ENCODE data around the gene ALG13.

The ALG13 gene

DNA sequence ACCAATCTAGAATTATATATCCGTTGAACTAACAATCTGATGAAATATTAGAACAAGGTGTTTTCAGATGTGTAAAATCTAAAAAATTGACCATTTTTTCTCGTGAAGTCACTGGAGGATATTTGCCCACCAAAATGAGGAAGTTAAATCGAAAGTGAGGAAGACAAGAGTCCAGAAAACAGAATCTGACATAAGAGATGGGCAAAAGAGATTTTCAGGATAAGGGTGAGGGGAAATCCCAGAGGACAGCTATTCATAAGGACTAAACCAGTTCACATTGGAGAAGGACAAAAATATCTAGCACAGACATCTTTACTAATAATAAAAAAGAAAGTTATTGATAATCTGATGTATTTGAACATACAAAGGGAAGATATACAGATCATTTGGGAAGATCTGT, 18.7 kb upstream of the ALG13 start:
- Histone ChIP-seq H3K36me3 (ENCODE audit: control insufficient read depth, low read depth, low read length) (no peaks in the 10 kb centered on the region), H3K27me3 (ENCODE audit: control insufficient read depth, insufficient read depth, low read length) (no peaks in the 10 kb centered on the region), H3K9ac (ENCODE audit: low read length) (no peak overlapping the region), H3K9me3 (ENCODE audit: control insufficient read depth, low read depth, low read length) (no peaks in the 10 kb centered on the region), H3K4me1 (ENCODE audit: control insufficient read depth, low read depth, low read length) (no peaks in the 10 kb centered on the region), H3K4me3 (ENCODE audit: low read length) (no peak overlapping the region), H3K27ac (ENCODE audit: low read length) (no peak overlapping the region)

DNA sequence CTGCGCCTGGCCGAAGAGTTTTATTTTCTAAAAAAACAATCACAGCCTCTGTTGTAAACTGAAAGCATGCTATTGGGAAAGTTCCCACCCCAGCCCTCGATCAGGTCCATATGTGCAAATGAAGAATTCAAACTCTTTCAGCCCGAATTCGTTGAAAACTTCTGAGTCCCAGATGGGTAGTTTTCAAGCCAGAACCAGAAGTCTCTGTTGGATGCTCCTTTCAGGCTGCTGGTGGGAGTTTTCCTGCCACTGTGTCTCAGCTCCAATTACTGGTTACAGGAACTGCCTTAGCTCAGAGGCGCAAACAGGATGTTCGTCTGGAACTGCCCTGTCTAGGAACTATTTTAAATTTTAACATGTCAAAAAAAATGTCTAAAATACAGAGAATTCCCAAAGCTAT, 9.3 kb upstream of the ALG13 start:
- no peak overlapping the region for H3K4me3 ChIP-seq (ENCODE audit: low read length)
- H3K9ac ChIP-seq (ENCODE audit: low read length) = no peak overlapping the region
- H3K27ac ChIP-seq (ENCODE audit: low read length) = no peak overlapping the region
- no peaks in the 10 kb centered on the region for H3K9me3 ChIP-seq (ENCODE audit: control insufficient read depth, low read depth, low read length)
- H3K27me3 ChIP-seq (ENCODE audit: control insufficient read depth, insufficient read depth, low read length) = no peaks in the 10 kb centered on the region
- H3K4me1 ChIP-seq (ENCODE audit: control insufficient read depth, low read depth, low read length) = no peaks in the 10 kb centered on the region
- no peaks in the 10 kb centered on the region for H3K36me3 ChIP-seq (ENCODE audit: control insufficient read depth, low read depth, low read length)

DNA sequence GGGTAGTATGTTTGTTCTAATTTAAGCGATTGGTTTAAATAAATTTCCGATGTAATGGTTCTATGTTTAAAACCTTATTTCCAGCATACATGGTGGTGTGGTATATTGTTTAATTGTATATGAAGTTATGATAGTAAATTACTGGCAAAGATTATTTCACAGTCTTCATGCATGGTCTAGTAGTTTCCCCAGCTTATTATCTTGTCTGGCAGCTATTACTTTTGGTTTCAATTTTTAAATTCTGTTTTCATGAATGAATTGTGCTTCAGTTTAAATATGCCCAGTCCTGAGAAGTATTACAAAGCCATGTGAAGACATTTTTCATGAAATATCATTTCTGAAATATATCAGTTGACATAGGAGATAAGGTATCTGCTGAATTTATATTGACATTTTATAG, 6.3 kb downstream of the ALG13 start:
- H3K4me3 ChIP-seq (ENCODE audit: low read length) = no peak overlapping the region
- no peaks in the 10 kb centered on the region for H3K9me3 ChIP-seq (ENCODE audit: control insufficient read depth, low read depth, low read length)
- H3K9ac ChIP-seq (ENCODE audit: low read length) = no peak overlapping the region
- H3K36me3 ChIP-seq (ENCODE audit: control insufficient read depth, low read depth, low read length) = peaks cover 82% of the 10 kb centered on the region
- H3K27ac ChIP-seq (ENCODE audit: low read length) = no peak overlapping the region
- no peaks in the 10 kb centered on the region for H3K27me3 ChIP-seq (ENCODE audit: control insufficient read depth, insufficient read depth, low read length)
- H3K4me1 ChIP-seq (ENCODE audit: control insufficient read depth, low read depth, low read length) = peaks cover 6% of the 10 kb centered on the region

DNA sequence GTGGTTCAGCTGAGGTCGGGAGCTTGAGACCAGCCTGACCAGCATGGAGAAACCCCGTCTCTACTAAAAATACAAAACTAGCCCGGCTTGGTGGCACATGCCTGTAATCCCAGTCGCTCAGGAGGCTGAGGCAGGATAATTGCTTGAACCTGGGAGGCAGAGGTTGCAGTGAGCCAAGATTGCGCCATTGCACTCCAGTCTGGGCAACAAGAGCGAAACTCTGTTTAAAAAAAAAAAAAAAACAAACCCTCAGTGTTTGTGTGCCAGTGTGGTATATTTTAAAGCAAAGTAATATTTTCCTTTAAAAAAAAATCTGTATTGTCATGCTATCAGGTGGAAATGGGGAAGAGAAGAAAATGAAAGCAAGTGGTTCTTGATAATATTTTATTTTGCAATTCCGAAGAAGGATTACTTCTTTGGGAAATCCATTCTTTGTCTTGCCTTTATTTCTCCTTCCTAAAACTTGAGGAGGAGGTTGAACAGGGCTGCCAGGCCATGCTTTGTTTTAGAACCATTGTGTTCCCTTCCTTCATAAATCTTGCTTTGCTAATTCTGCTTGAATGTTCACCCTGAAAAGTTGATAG, 14.4 kb downstream of the ALG13 start:
- H3K4me1 ChIP-seq (ENCODE audit: control insufficient read depth, low read depth, low read length) = no peaks in the 10 kb centered on the region
- no peak overlapping the region for H3K9ac ChIP-seq (ENCODE audit: low read length)

DNA sequence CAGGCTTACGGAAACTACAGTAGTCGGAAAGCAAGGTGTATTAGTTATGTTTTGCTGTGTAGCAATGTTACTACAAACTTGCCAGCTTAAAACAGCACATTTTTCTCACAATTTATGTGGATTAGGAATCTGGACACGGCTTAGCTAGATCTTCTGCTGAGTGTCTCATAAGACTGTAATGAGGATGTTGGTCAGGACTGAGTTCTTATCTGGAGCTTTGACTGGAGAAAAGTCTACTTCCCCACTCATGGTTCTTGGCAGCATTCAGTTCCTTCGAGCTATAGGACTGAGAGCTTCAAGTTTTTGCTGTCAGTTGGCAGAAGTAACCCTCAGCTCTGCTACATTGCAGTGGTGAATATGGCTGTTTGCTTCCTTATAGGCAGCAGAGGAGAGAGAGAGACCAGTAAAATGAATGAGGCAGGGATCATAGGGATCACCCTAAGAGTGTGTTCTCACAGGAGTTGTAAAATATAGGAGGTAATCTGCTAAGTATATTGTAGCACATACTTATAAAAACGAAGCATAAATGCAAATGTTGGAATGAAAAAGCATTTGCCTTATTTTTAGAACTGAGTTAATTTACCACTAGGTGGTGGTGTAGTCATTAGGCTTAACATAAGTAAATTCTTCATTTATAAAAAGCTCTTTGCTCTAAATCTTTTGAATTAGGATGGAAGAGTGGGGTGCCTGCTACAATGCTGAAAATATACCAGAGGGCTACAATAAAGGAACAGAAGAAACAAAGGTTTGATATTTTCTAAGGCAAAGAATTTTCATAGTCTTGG, 38.6 kb downstream of the ALG13 start:
- Histone ChIP-seq H3K4me1 (ENCODE audit: control insufficient read depth, low read depth, low read length) (no peaks in the 10 kb centered on the region), H3K9me3 (ENCODE audit: control insufficient read depth, low read depth, low read length) (no peaks in the 10 kb centered on the region), H3K27me3 (ENCODE audit: control insufficient read depth, insufficient read depth, low read length) (no peaks in the 10 kb centered on the region), H3K27ac (ENCODE audit: low read length) (no peak overlapping the region), H3K36me3 (ENCODE audit: control insufficient read depth, low read depth, low read length) (peaks cover 39% of the 10 kb centered on the region), H3K4me3 (ENCODE audit: low read length) (no peak overlapping the region), H3K9ac (ENCODE audit: low read length) (no peak overlapping the region)

More for the DNA sequence above, 14.4 kb downstream of the ALG13 start:
- H3K36me3 ChIP-seq (ENCODE audit: control insufficient read depth, low read depth, low read length) = peaks cover 18% of the 10 kb centered on the region
- no peaks in the 10 kb centered on the region for H3K27me3 ChIP-seq (ENCODE audit: control insufficient read depth, insufficient read depth, low read length)
- H3K9me3 ChIP-seq (ENCODE audit: control insufficient read depth, low read depth, low read length) = no peaks in the 10 kb centered on the region
- no peak overlapping the region for H3K4me3 ChIP-seq (ENCODE audit: low read length)
- no peak overlapping the region for H3K27ac ChIP-seq (ENCODE audit: low read length)

DNA sequence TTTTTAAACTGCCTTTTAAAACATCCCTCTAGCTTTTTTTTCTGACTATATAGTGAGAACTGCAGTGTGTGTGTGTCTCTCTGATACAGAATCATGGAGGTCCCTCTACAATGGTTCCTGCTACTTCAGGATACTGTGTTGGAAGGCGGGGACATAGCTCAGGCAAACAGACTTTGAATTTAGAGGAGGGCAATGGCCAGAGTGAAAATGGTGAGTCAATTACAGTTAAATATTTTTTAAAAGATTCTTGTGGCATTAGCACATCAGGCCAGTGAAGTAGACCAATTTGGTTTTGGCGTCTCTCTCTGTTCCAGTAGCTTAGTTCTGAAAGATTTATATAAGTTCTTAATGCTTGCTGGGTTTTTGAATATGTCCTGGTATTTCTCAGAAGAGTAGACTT, 47.1 kb downstream of the ALG13 start:
- Histone ChIP-seq H3K9ac (ENCODE audit: low read length) (no peak overlapping the region), H3K27ac (ENCODE audit: low read length) (no peak overlapping the region), H3K9me3 (ENCODE audit: control insufficient read depth, low read depth, low read length) (no peaks in the 10 kb centered on the region), H3K4me3 (ENCODE audit: low read length) (no peak overlapping the region), H3K27me3 (ENCODE audit: control insufficient read depth, insufficient read depth, low read length) (no peaks in the 10 kb centered on the region), H3K36me3 (ENCODE audit: control insufficient read depth, low read depth, low read length) (peaks cover 80% of the 10 kb centered on the region), H3K4me1 (ENCODE audit: control insufficient read depth, low read depth, low read length) (no peaks in the 10 kb centered on the region)

DNA sequence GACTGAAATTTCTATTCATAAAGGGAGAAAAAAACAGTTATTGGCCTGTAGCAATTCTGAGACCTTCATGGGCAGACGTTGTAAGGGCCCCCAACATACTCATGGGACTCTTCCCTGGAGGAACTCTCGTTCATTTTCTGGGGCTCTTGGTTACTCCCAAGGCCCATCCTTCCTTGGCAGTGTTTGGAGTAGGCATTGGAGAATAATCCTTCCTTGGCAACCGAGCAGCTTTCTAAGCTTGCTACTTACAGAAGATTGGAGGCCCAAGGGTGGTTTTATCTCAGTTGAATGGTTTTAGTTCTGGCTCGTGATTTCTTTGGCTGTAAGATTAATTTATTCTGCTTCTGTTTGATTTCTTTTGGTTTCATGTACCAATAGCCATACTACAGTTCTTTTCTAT, 50.4 kb downstream of the ALG13 start:
- Histone ChIP-seq H3K36me3 (ENCODE audit: control insufficient read depth, low read depth, low read length) (peaks cover 84% of the 10 kb centered on the region), H3K4me3 (ENCODE audit: low read length) (no peak overlapping the region), H3K27ac (ENCODE audit: low read length) (no peak overlapping the region), H3K4me1 (ENCODE audit: control insufficient read depth, low read depth, low read length) (no peaks in the 10 kb centered on the region), H3K27me3 (ENCODE audit: control insufficient read depth, insufficient read depth, low read length) (no peaks in the 10 kb centered on the region), H3K9me3 (ENCODE audit: control insufficient read depth, low read depth, low read length) (no peaks in the 10 kb centered on the region), H3K9ac (ENCODE audit: low read length) (no peak overlapping the region)

DNA sequence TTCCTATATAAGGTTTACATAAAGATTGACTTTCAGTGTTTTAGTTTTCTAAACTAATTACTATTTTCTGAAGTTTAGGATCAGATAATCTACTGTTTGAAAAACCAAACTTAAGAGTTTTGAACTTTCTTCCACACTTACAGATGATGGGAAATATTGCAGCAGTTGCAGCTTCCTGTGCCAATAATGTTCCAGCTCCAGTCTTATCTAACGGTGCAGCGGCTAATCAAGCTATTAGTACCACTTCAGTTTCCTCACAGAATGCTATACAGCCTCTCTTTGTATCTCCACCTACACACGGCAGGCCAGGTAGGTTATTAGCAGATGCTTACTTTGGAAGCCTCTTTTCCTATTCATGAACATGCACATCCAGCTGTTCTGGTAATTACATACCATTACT, 55.6 kb downstream of the ALG13 start:
- H3K27ac ChIP-seq (ENCODE audit: low read length) = no peak overlapping the region
- peaks cover 79% of the 10 kb centered on the region for H3K36me3 ChIP-seq (ENCODE audit: control insufficient read depth, low read depth, low read length)
- H3K4me1 ChIP-seq (ENCODE audit: control insufficient read depth, low read depth, low read length) = no peaks in the 10 kb centered on the region
- no peaks in the 10 kb centered on the region for H3K27me3 ChIP-seq (ENCODE audit: control insufficient read depth, insufficient read depth, low read length)
- no peak overlapping the region for H3K4me3 ChIP-seq (ENCODE audit: low read length)
- no peaks in the 10 kb centered on the region for H3K9me3 ChIP-seq (ENCODE audit: control insufficient read depth, low read depth, low read length)
- no peak overlapping the region for H3K9ac ChIP-seq (ENCODE audit: low read length)

DNA sequence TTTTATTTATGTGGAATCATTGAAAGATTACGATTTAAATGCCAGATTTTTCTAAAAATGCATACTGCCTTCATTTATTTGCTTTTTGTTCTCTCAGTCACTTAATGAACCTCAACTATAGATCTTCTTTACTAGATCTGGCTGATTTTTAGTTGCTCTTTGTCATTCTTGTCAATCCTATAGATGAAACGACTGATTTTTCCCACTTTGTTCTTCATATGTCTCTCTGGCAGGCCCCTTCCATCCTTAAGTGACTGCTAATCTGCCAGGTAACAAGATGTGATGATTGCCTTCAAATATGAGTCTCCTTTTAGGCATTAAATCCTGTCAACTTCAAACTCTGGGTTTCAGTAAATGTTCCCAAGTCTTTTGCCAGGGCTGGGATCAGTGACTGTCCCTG, 61.0 kb downstream of the ALG13 start:
- Histone ChIP-seq H3K27ac (ENCODE audit: low read length) (no peak overlapping the region), H3K27me3 (ENCODE audit: control insufficient read depth, insufficient read depth, low read length) (no peaks in the 10 kb centered on the region), H3K36me3 (ENCODE audit: control insufficient read depth, low read depth, low read length) (peaks cover 72% of the 10 kb centered on the region), H3K4me1 (ENCODE audit: control insufficient read depth, low read depth, low read length) (no peaks in the 10 kb centered on the region), H3K9ac (ENCODE audit: low read length) (no peak overlapping the region), H3K4me3 (ENCODE audit: low read length) (no peak overlapping the region), H3K9me3 (ENCODE audit: control insufficient read depth, low read depth, low read length) (no peaks in the 10 kb centered on the region)

DNA sequence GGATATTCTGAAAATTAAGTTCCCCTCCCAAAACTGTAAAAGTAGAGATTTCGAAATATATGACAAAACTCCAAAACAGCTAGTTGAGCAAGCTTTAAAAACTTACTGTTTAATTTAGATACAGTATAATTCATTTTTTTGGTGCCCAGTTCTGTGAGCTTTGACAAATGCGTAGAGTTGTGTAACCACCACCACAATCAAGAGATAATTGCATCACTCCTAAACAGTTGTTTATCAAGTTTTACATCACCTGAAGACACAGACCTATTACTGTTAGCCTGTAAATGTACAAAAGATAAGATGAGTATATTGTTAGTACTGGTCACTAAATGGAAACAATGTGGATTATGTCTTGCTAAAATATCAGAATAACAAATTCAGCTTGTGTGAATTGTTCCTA, 62.3 kb downstream of the ALG13 start:
- Histone ChIP-seq H3K9ac (ENCODE audit: low read length) (no peak overlapping the region), H3K4me1 (ENCODE audit: control insufficient read depth, low read depth, low read length) (no peaks in the 10 kb centered on the region), H3K36me3 (ENCODE audit: control insufficient read depth, low read depth, low read length) (peaks cover 69% of the 10 kb centered on the region), H3K9me3 (ENCODE audit: control insufficient read depth, low read depth, low read length) (no peaks in the 10 kb centered on the region), H3K27ac (ENCODE audit: low read length) (no peak overlapping the region), H3K4me3 (ENCODE audit: low read length) (no peak overlapping the region), H3K27me3 (ENCODE audit: control insufficient read depth, insufficient read depth, low read length) (no peaks in the 10 kb centered on the region)

DNA sequence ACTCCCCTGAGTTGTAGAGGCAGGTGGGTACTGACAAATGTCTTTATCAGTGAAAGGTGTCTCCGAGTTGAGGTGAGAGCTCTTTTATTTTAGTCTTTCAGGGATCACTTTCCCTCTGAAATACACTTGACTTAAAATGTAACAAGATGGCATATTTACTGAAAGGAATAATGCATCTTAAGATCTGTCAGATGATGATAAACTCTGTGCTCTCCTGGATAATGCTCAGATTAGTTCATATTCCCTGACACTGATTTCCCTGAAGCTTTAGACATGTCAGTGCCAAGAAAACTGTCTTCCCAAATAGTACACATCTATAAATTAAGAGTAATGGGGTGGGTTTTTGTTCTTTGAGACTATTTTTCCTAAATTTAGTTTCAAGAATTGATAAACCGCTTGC, 75.5 kb downstream of the ALG13 start:
- Histone ChIP-seq H3K27ac (ENCODE audit: low read length) (no peak overlapping the region), H3K4me3 (ENCODE audit: low read length) (no peak overlapping the region), H3K9ac (ENCODE audit: low read length) (no peak overlapping the region), H3K9me3 (ENCODE audit: control insufficient read depth, low read depth, low read length) (no peaks in the 10 kb centered on the region), H3K27me3 (ENCODE audit: control insufficient read depth, insufficient read depth, low read length) (no peaks in the 10 kb centered on the region), H3K36me3 (ENCODE audit: control insufficient read depth, low read depth, low read length) (peaks cover 20% of the 10 kb centered on the region), H3K4me1 (ENCODE audit: control insufficient read depth, low read depth, low read length) (no peaks in the 10 kb centered on the region)

DNA sequence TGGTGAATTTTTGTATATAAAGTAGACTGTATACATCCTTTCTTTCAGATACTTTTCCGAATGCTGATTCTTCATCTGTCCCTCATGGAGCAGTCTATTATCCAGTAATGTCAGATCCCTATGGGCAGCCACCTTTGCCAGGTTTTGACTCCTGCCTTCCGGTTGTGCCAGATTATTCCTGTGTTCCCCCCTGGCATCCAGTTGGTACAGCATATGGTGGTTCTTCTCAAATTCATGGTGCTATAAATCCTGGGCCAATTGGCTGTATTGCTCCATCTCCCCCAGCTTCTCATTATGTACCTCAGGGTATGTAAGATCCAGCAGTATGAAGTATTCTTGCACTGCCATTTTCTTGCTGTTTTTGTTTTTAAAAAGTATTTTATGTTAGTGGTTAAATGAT, 78.7 kb downstream of the ALG13 start:
- H3K4me1 ChIP-seq (ENCODE audit: control insufficient read depth, low read depth, low read length) = no peaks in the 10 kb centered on the region
- H3K9me3 ChIP-seq (ENCODE audit: control insufficient read depth, low read depth, low read length) = no peaks in the 10 kb centered on the region
- no peak overlapping the region for H3K27ac ChIP-seq (ENCODE audit: low read length)
- H3K27me3 ChIP-seq (ENCODE audit: control insufficient read depth, insufficient read depth, low read length) = no peaks in the 10 kb centered on the region
- H3K36me3 ChIP-seq (ENCODE audit: control insufficient read depth, low read depth, low read length) = peaks cover 3% of the 10 kb centered on the region
- no peak overlapping the region for H3K9ac ChIP-seq (ENCODE audit: low read length)
- H3K4me3 ChIP-seq (ENCODE audit: low read length) = no peak overlapping the region

Data from iPS-18a (cell line).